Activated naive CD8-positive, alpha-beta T cell treated with anti-CD3 and anti-CD28 coated beads, Interleukin-2, amount 50 U/mL, for 16 hours (primary cell): Measurements from ENCODE around the gene TMEM95.
"Not testable (repeated sequence)": the region's sequence is repeated elsewhere in the genome, so short reads cannot be mapped to it uniquely, and the experiment has no call there.

Experiments
- DNase-seq: peaks from one replicate; pipeline ENCODE4 v3.0.0-alpha.2; 2020; ENCODE audit warnings: low read depth, low spot score

Gene TMEM95

DNA sequence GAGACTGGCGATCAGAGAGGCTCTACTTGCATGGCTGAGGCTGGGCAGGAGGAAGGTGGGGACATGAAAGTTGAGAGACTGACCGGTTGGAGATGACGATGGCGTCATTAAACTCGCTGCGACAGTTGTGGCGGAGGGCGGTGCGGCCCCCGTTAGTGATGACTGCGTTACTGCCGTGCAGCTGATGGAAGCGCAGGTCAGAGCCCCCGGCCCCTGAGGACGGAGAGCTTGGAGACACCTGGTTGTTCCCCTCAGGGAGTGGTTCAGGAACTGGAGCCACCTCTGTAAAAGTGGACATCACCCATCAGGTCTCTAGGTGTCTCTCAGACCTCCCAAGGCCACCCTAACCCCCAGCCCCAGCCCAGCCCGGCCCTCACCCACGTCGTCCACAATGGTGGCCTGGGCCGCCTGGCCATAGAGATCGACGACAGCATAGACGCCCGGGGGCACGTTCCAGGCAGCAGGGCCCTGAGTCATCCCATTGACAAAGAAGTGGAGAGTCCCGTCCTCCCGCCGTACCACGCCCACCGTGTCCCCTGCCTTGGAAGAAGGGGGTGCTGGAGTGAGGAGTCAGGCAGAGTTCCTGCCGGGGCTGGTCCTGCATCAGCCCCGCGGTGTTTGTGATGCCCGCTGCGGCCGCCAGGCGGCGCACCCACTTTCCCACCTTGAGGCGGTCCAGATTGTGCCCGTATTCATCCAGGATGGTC is 31.1 kb upstream of the TMEM95 start:
- no peak for DNase-seq

DNA sequence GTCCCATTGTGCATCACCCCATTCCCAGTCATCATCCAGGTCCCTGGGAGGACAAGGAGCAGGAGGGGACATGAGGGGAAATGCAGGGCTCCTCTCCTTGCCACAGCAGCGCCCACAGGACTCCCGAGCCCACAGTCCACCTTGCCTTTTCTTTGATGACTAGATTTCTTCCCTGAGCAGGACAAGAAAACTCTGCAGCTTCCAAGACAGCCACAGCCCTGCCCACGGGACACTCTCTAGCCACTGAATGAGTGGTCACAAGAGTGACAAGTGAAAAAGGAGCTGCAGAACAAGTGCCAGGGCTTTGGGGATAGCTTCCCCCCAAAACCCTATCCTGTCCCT is 30.5 kb upstream of the TMEM95 start:
- DNase-seq: no peak

GRCh38 chr17:7325031-7325528 is 29.9 kb upstream of the TMEM95 start:
- no peak for DNase-seq

DNA sequence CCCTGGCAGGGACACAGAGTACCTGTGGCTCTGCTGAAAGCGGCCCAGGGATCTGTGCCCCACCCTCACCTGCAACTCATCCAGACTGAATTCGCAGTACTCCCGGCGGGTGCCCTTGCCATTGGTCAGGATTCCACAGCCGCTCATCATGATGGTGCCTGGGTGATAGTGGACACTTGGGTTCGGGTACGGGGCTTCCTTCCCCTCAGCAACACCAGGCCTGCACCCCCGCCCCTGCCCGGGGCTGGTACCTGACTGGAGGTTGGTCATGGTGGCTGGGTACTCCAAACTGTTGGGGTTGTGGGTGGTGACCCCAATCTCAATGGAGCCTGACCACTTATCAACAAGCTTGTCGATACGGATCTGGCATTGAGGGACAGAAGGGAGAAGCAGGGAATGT is 28.8 kb upstream of the TMEM95 start:
- no peak for DNase-seq

- no peak for DNase-seq
These were observed 27.9 kb upstream of the TMEM95 start for GRCh38 chr17:7327056-7327455.

- DNase-seq: no peak
These were observed 27.5 kb upstream of the TMEM95 start for GRCh38 chr17:7327501-7327900.

GRCh38 chr17:7328009-7328408 is 26.9 kb upstream of the TMEM95 start:
- DNase-seq: no peak

DNA sequence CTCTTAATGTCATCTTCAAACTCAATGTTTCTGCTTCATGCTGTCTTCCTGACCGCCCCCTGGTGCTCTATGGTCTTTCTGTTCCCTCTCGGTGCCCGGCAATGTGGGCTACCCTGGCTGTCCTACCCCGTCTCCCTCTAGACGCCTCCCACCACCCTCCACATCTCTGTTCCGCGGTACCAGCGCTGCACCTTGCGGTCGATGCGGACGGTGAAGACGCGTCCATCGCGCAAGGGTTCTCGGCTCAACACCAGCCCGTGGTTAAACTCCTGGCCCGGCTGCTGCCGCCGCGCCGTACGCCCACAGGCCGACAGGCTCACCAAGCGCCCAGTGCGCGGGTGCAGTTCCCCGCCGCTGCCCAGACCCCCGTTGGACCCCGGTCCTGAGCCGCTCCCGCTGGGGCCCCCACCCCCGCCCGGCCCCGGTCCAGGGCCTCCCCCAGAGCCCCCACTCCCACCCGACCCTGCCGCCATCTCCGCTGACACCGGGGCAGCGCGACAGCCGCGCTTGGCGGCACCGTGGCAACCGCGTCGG is 26.0 kb upstream of the TMEM95 start, which contains the start of gene NEURL4:
TSS of gene NEURL4 (minus strand) at position 496 of the 534 bp plus-strand sequence. CDS start at position 473, 23 bp downstream.
- DNase-seq: no peak

DNA sequence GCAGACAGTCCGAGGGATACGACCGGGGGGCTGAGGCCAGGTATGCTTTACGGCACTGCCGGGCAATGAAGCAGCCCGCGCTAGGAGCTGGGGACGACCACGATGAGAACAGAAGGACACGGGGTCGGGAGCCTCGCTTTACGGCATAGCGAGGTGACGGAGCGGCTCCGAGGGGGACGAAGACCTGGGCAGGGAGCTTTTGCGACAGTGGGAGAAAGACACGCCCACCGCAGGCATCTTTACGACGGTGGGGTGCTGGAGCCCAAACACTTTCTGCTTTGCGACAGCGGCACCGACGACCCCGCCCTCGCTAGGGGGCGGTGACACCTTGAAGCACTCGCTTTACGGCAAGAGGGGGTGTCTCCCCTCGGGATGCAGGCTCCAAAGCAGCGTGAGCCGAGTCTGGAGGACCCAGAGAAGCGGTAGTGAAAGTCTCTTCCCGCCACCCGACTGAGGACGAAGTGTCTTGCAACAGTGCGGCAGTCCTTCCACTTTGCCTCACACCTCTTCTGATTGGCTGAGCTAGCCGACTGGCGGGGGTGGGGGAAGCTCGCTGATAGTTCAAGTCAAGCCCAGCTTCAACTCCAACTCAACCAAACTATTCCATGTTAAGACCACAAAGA is 25.5 kb upstream of the TMEM95 start:
- peak; percentile 88 for DNase-seq

DNA sequence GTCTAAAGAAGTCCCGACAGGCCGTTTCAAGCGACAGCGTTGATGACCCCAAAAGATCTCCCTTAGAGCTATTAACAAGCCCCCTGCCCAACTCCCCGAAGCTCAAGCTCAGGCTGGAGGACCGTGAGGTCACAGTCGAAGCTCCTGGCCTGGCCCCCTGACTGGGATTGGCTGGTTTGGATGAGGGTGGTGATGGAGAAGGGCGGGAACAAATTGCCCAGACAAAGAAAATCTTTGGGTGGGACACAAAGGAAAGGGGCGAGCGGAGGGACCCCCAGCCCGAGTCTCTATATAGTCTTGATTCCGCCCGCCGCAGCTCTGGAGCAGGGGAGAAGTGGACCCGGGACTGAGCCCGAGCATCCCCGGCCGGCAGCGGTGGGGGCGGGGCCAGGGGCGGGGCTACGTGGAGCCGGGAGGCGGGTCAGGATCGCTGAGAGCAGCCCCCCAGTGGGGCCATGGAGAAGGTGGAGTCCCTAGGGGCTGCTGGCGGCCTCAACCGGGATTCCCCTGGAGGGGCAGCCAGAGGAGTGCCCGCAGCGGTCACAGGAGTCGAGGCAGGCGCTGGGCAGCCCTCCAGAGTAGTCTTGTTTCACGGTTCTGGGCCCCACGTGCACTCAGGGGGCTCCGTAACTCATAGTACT is 24.8 kb upstream of the TMEM95 start:
- peak; percentile 52 for DNase-seq

DNA sequence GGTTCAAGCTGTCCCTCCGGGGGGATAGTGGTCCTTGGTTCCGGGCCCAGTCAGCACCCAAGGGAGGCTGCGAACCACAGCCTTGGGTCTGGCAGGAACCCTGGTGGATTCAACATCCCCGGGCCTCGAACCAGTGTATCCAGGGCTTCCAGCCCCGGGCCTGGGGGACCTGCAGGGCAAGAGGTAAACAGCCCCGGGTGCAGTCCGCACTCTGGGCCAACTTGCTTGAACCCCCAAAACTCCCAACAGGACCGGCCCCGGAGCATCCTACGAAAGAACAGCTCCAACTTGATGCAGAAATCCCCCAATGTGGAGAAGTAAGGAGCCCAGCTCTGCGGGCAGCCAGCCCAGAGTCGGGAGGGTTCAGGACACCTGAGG is 24.3 kb upstream of the TMEM95 start:
- no peak for DNase-seq

- DNase-seq: no peak
These were observed 22.8 kb upstream of the TMEM95 start for GRCh38 chr17:7332111-7332510.

DNA sequence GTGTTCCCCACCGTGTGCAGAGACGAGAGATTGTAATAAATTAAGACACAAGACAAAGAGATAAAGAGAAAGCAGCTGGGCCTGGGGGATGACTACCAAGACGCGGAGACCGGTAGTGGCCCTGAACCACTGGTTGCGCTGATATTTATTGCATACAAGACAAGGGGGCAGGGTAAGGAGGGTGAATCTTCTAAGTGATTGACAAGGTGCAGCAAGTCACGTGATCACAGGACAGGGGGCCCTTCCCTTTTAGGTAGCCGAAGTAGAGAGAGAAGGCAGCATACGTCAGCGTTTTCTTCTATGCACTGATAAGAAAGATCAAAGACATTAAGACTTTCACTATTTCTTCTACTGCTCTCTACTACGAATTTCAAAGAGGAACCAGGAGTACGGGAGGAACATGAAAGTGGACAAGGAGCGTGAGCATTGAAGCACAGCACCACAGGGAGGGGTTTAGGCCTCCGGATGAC is 22.3 kb upstream of the TMEM95 start:
- DNase-seq: not testable (repeated sequence)

GRCh38 chr17:7334938-7335538 is 19.9 kb upstream of the TMEM95 start:
- no peak for DNase-seq

- not testable (repeated sequence) for DNase-seq
These were observed 19.2 kb upstream of the TMEM95 start for GRCh38 chr17:7335765-7336164.

DNA sequence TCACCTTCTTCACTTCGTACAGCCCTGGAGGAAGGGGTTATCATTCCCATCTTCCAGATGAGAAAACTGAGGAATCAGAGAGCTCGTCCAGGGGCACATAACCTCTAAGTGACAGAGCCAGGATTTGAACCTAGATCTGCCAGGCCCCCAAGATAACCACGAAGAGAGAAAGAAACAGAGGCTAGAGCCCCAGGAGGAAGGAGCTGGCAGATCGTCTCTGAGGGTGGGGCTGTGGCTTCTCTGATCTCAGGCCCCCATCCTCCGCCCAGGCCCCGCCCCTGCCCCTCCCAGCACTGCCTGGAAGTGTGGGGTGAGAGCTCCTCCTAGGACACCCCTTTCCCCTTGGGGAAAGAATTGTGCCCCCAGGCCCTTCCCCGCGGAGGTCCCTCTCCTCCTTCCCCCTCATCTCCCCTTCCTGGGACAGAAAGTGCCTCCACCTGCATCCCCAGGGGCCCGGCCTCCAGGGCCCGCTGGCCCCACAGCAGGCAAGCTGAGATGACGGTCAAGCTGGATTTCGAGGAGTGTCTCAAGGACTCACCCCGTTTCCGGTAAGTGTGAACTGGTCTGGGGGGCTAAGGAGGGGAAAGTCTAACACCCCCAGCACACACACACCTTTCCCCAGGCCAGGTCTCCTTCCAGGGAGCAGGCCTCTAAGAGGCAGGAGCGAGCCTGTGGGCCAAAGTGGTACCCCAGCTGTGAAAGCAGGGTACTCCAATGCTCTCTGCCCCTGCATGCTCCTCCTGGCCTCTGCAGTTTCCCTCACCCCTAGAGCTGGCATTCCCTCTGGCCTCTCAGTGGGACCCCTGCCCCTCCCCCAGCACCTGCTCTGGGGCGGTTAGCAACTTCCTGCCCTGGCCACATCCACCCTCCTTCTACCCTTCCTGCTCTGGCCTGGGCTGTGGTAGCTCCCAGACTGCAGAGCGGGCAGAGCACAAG is 18.4 kb upstream of the TMEM95 start, which contains the start of gene ACAP1:
TSS of gene ACAP1 (plus strand) at position 290 of the 936 bp plus-strand sequence. CDS start at position 496, 206 bp downstream.
- peak; percentile 70 for DNase-seq

GRCh38 chr17:7337600-7337999 is 17.4 kb upstream of the TMEM95 start:
- not testable (repeated sequence) for DNase-seq

DNA sequence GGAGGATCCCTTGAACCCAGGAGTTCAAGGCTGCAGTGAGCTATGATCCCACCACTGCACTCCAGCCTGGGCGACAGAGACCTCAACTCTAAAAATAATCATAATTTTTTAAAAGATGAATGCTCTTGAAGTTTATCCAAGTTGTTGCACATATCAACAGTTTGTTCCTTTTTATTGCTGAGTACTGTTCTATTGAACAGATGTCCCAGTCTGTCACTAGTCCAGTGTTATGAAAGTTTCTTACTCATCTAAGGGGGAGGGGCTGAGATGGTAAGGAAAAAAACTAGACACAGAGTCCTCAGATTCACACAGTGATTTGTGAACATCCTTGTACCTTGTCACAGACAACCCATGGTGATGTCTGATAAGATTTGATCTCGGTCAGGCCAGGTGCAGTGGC is 14.8 kb upstream of the TMEM95 start:
- no peak for DNase-seq

- DNase-seq: no peak
These were observed 13.1 kb upstream of the TMEM95 start for GRCh38 chr17:7341842-7342241.

DNA sequence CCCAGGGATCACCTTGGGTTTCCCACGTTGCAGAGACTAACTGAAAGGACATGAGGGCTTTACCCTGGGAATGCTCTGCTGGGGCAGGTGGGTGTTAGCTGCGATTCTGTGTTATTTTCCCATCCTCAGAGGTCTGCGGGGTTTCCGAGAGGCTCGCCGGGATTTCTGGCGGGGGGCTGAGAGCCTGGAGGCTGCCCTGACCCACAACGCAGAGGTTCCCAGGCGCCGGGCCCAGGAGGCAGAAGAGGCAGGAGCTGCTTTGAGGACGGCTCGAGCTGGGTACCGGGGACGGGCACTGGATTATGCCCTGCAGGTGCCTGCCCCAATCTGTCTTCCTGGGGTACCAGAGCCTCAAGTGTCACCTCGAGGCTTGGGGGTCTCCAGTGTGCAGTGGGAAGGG is 11.7 kb upstream of the TMEM95 start:
- DNase-seq: no peak
